Bronchus fibroblast of lung (primary cell): Measurements from ENCODE around the gene TMEM200A. TPM values are rescaled to one million over a fixed set of nuclear protein-coding genes. Genes with fewer than 3 reads are reported as not detected.

Source experiments
- total RNA-seq: library from RNA; depleted of rRNA; stranded (reverse); fragments of >200 nt; gene quantifications from 2 replicates; pipeline ENCODE4 v1.2.3, GENCODE V29; 2015

Gene TMEM200A
- total RNA-seq: 3.4 and 4.2 TPM in 2 replicates

DNA sequence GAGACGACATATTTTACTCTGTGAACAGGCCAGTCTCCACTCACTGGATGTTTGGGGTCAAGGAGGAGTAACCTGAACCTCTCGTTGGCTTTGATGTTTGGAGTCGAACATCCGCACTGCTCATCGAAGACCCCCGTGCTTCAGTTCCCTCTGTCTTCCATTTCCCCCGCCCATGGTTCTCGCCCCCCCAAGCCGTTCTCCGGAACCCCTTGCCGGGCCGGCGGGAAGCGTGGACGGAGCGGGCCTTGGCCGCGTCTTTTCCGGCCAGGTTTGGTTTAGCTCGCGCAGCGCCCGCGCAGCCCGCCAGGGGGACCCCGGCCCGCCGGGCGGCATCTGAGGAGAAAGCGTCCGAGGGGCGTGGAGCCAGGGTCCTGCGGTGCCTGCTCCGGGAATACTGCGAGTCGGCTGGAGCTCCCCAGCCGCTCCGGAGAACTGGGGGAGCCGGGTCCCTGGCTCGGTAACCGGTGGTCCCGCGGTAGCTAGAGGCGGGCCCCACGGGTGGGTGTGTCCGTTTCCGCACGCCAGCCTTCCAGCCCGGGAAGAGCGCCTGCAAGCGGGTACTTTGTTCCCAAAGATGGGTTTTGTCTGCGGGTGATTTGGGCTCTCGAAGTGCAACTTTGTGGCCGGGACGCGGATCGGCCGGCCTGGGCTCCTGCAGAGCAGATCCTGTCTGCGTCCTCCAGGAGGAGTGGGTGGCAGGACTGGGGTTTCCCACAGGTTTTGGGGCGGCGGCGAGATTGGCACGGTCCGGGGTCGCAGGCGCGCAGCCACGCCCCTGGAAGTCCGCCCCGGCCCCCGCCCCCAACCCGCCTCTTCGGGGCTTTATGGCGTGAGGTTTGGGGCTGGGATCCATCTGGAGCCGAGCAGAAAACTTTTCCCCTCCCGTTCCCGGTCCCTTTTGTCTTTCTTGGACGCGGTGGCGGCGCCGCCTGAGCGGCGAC is at the start of gene TMEM200A:
TSS of gene TMEM200A (plus strand) at position 852 of the 941 bp plus-strand sequence. CDS start 74,406 bp downstream, outside the sequence.

Other genes with a start within 250 kb of the TMEM200A start
- gene SAMD3, start 143.1 kb upstream of the TMEM200A start, total RNA-seq: not detected in 2 replicates